ENCODE results near the gene PHACTR1.

Gene PHACTR1

DNA sequence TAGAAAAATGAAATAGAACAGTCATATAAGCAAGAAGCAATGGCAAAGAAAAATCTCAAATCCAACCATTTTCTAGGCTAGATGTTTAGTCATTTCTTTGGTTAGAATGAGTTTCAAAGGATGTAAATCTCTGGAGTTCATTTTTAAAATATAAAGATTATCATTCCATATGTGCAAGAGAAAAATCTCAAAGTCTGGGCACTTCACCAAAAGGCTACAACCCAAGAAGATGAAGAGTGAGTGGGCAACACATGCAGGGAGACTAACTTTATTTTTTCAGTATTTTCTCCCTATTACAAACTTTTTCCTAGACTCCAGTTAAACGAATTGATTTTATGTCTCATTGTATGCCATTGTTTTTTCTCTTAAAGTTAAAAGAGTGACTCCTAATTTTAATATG is 83.6 kb downstream of the PHACTR1 start:
- in situ Hi-C loops (cut with HindIII; ENCODE audit: low sequenced_read_pairs) = no loop called here

DNA sequence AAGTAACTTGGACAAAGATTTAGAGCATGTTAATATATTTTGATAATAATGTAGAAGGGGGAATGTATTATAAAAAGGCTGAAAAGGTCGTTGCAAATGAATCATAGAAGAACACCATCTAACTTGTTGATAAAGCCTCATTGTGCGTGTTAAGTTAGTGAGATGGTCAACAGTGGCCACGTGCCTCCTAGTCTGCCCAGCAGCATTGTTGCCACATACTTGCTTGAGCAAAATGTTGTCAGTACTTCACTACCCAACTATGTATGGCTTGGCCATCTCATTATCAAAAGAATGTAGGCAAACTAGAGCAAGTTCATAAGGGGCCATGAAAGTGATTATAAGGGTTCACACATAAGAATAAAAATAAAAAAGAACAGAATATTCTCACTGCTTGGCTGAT is 84.6 kb downstream of the PHACTR1 start:
- in situ Hi-C loops (cut with HindIII; ENCODE audit: low sequenced_read_pairs) = no loop called here

DNA sequence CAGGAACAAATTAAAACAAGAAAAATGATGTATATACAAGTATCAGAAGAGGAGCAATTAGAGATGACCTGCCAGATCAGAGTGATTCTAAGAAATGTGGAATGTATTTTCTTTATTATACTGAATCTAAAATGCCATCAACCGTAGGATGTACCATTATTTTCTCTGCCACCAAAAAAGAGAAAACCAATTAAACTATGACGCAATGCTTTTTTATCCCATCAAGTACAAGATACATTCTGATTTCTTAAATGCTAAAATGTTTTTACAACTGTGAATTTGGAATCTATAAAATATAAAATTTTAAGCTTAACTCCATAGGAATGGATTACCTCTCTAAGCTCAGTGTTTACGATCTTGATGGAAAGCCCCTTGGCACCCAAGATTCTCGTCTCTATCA is 85.9 kb downstream of the PHACTR1 start:
- in situ Hi-C loops (cut with HindIII; ENCODE audit: low sequenced_read_pairs) = no loop called here

DNA sequence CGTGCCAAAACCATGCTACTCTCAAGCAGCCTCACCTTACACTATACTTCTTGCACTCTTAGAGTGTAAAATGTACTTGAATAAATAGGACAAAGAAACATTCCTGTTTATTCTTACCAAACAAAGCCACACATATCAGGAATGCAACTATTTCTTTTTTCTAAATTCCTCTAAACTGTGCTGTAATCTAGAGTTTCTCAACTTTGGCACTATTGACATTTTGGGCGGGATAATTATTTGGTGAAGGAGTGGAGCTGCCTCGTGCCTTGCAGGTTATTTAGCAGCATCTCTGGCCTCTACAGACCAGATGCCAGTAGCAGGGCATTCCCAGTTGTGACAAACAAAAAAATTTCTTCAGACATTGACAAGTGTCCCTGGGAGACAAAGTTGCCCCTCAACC is 86.9 kb downstream of the PHACTR1 start:
- in situ Hi-C loops (cut with HindIII; ENCODE audit: low sequenced_read_pairs) = no loop called here

DNA sequence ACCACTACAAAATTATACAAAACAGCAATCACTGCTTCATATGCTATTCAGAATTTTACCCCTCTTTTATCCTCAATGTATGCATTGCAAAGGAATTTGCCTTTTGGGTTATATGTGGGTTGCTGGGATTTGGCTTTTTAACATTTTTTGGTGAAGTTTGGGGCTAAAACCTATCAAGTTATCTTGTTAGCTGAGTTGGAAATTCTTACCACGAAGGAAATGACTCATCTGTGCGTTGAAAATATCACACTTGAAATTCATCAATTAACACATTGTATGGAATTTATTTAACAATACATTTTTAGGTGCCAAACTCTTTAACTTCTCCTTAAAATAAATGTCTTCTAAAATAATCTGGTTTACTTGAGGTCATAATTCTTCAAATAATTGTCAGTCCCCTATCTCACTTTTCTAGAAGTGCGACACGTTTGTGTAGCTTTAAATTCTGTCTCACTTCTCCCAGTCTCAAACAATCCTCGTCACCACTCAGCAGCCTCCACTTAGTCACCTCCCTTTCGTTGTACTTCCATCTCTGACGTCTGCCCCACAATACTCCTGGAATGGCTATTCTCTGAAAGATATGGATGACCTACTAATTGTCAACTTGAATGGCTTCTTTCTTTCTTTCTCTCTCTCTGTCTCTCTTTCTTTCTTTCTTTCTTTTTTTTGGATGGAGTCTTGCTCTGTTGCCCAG is 88.5 kb downstream of the PHACTR1 start:
- in situ Hi-C loops (cut with HindIII; ENCODE audit: low sequenced_read_pairs) = no loop called here

DNA sequence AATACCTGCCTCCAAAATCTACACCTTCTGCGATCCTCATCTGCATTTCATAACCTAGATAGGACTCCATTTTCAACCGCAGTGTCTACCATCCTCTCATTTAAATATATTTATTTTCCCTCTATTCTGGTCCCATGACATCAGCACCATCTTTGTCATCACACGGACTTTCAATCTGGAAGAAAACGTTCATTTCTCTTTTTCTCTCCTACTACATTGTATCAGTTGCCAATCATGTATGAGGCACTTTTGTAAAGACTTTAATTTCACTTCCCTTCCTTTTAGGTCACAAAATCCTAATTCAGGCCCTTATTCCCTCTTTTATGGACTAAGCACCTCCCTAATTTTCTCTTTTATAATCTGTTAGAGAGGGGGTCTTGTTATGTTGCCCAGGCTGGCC is 89.6 kb downstream of the PHACTR1 start:
- in situ Hi-C loops (cut with HindIII; ENCODE audit: low sequenced_read_pairs) = no loop called here

DNA sequence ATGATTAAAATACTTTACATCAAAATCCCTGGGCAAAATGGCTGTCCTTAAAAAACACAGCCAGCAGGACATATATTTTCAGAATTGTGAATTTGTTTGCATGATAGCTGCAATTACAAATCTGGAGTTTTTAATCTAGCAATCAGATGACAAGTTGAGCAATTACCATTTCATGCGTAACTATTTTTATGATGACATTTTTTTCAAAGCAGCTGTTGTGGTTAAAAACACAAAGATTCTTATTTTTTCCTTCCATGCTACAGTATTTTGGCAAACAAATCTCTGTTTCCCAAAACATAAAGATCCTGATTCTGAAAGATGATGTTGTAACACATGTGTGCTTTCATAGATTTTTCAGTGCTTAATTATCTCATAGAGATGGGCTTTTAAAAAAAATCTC is 90.2 kb downstream of the PHACTR1 start:
- in situ Hi-C loops (cut with HindIII; ENCODE audit: low sequenced_read_pairs) = no loop called here

DNA sequence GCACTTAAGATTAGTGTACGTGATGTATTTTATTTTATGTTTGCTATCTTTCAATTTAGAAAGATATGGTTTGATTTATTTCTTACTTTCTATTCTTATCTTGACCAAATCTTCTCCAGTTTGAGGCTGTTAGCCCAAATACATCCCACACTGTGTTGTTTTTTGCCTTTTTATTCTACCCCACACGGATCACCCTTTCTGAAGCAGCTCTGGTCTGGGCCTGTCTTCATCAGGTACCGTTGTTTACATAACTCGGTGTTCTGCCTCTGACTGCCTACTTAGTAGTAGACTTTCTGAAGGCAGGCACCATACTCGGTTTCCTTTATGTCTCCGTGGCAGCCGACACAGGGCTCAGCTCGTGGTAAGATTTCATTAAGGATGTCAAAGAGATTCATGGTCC is 95.0 kb downstream of the PHACTR1 start:
- in situ Hi-C loops (cut with HindIII; ENCODE audit: low sequenced_read_pairs) = no loop called here

DNA sequence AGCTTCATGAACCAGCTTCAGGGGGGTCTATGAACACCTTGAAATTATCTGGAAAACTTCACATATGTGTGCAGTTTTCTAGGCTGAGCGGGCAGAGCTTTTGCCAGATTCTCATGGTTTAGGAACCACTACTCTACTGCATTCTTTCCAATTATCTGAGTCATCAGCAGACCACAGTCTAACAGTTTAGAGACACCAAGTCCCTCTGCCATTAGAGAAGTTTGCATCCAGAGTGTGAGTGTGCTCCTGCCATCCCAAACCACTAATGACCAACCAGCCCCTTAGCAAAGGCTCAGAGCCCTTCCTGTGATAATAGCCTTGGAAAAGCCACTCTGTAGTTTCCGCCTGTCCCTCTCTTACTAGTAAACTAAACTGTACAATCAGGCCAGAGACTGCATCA is 96.8 kb downstream of the PHACTR1 start:
- in situ Hi-C loops (cut with HindIII; ENCODE audit: low sequenced_read_pairs) = no loop called here

DNA sequence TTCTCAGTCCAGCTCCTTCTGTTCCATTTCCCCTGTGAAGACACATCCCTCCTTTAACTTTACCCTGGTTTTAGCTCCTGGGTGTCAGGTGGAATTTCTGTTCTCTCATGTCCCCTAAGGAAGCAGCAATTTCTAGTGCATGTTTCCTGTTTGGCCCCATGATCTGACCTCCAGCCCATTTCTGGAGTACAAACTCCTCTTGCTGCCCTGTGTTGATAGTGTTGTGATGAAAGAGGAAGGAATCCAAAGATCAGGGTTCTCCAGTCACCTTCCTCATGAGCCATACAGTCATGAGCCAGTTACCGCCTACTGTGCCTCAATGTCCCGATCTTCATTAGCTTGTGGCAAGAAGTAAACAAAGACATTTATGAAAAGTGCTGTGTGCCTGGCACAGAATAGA is 97.4 kb downstream of the PHACTR1 start:
- in situ Hi-C loops (cut with HindIII; ENCODE audit: low sequenced_read_pairs) = no loop called here

DNA sequence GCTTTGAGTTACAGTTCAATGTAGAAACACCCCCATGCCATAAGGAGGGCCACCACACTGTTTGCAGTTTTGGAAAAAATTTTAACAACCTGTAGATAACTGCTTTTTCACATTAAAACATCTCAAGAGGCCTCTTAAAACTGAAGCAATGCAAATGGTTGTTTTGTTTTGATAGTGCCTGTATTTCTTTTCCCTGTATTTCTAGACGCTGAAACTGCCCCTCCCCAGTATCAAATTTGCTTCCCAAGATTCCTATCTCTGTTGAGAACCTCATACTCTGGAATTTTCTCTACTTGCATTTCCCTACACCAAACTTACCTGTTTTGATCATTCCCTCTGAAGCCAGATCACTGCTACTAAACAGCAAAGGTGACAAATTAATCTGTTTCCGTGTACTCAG is 98.5 kb downstream of the PHACTR1 start:
- in situ Hi-C loops (cut with HindIII; ENCODE audit: low sequenced_read_pairs) = no loop called here

DNA sequence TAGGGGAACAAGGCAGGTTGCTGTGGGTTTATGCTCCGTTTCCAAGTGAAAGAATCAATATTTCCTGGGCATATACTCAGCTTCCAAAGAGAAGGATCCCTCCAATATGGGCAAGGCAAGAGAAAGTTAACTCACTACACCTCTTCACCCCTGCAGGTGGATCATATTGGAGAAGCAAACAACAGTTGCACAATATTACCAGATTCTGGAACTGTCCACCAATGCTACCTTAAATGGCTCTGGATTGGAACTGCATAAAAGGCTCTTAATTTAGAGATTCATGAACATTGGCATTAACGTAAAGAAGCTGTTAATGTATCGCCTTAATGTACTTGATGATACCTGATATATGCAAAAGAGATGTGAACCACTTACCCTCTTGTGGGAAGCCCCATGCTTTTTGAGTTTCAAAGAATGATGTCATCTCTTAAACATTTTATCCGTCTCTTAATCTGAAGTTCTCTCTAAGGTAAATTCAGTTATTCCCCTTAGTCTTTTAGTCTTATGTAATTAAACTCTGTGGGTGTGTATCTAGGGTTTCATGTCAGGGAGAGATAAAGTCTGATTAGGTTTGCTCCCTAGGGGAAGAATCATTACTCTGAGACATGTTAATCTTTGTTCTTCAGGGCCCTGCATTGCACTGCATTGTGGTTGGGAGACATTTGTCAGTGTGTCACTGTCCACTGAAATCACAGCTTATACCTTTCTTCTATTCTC is 99.5 kb downstream of the PHACTR1 start:
- in situ Hi-C loops (cut with HindIII; ENCODE audit: low sequenced_read_pairs) = no loop called here

DNA sequence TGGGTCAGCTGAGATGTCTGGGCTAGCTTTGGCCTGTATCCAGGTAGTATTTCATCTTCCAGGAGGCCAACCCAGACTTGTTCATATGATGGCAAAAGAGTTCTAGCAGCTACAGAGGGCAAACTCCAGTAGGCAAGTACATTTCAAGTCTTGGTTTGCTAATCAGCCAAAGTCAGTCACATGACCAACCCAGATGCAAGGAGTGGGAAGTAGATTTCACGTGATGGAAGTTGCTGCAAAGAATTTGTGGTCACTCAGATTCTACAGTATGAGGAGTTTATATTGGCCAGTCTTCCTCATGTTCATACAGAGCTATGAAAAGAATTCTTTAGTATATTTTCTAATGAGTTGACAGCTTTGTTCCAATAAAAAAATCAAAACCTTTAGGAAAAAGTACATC is 101.8 kb downstream of the PHACTR1 start:
- in situ Hi-C loops (cut with HindIII; ENCODE audit: low sequenced_read_pairs) = no loop called here

DNA sequence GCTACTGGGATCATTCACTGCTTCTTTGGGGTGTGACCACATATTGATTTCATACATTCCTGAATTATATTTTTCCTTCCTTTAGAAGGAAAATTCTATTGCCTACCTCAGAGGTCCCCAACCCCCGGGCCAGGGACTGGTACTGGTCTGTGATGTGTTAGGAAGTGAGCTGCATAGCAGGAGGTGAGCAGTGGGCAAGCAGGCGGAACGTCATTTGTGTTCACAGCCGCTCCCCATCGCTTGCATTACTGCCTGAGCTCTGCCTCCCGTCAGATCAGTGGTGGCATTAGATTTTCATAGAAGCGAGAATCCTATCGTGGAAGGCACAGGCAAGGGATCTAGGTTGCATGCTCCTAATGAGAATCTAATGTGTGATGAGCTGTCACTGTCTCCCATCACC is 107.3 kb downstream of the PHACTR1 start:
- in situ Hi-C loops (cut with HindIII; ENCODE audit: low sequenced_read_pairs) = no loop called here

DNA sequence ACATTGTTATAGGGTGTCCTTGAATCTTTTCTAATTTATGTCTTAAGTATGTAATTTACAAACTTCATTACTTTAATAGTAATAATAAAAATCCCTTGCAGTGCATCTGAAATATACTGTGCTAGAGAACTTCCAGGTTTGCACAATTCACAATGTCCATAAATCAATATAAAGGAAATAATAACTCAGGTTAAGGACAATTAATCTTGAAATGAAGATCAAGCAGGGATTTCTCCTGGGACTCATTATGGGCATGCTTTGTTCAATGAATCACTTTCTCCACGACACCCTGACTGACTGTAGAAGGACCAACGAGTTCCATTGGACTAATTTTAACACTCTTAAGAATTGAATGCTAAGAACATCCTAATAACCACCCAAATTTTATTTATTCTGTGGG is 110.0 kb downstream of the PHACTR1 start:
- in situ Hi-C loops (cut with HindIII; ENCODE audit: low sequenced_read_pairs) = no loop called here

DNA sequence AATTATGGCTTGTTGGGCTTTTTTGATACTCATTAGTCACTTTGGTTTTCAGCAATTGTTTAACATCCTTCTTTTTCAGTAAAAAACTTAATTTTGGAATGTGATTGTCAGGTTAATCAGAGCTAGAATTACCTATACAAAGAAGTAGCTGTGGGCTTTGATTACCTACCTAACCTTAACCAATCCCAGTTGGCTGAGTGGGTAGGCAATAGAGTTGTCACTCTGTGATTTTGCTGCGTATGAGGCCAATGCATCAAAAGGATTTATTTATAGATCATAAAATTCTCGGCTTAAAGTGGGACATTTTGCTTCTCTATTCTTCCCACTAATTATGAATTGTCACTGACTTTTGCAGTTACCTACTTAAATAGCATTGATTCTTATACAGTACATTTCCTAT is 111.4 kb downstream of the PHACTR1 start:
- in situ Hi-C loops (cut with HindIII; ENCODE audit: low sequenced_read_pairs) = no loop called here

DNA sequence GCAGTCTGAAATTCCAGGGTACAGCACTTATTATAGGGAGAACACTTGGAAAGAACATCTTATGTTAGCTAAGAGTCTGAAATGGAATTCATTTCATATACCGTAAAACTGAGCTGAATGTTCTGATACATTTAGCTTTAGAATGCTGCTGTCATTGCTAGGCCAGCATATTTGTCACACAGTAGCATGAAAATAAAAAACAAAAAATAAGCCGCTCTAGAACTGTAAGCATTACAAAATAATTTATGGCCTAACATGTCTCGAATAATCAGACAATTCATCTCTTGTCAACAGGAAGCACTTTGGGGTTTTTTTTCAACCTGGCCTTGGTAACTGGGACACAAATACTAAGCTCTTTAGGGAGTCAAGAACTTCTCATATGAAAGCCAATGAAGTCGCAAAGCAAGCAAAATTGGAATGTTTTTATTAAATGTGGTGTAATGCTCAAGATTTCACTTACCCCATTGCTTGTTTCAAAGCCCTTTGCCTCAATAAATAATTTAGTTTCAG is 115.7 kb downstream of the PHACTR1 start:
- in situ Hi-C loops (cut with HindIII; ENCODE audit: low sequenced_read_pairs) = no loop called here

DNA sequence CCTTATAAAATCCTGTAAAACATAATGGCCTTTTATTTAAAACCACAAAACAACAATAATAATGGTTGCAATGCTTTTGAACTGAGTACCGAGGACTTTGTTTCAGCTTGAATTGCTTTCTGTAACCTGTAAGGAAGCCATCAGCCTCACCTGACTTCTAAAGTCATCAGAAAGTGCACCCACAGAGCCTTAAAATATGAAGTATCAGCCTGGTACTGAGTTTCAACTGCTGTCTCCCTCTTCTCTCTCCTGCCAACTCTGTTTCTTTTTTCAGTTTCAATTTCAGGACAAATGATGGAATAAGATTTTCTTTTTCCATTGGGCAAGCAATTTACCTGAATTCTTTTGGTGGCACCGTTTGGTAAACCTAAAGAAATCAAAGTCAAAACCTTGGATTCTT is 119.4 kb downstream of the PHACTR1 start:
- in situ Hi-C loops (cut with HindIII; ENCODE audit: low sequenced_read_pairs) = no loop called here

DNA sequence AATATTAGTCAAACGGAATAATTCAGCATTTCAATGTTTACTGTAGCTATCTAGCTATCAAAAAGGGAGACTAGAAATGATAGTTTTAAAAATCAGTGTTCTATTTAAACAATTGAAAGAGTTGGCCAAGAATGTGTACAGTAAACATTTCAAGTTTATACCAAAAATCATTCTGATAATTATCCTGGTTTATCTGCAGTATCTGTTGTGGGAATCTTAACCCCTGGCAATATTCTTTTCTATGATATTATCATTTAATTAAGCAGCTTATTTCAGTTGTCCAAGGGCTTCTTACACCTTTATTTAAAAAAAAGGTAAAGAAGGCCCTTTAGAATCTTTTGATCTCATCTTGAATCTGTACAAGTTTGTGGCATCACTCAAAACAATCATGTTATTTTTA is 125.1 kb downstream of the PHACTR1 start:
- in situ Hi-C loops (cut with HindIII; ENCODE audit: low sequenced_read_pairs) = no loop called here

DNA sequence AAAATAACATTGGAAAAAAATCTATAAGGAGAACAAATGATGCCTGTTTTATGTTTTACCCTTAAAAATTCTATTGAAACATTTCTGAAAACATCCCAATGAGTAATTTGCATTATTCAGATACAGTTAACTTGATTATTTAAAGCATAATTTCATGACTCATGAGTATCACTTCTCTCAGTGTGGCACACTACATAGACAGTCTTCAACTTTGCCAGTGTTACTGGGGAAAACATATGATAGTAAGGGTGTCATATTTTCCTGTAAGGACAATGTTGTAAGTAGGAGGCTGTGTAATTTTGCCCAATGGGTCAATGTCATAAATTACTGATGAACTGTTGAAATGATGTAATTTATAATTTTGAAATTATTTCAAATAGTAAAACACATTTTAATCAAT is 125.5 kb downstream of the PHACTR1 start:
- in situ Hi-C loops (cut with HindIII; ENCODE audit: low sequenced_read_pairs) = no loop called here

DNA sequence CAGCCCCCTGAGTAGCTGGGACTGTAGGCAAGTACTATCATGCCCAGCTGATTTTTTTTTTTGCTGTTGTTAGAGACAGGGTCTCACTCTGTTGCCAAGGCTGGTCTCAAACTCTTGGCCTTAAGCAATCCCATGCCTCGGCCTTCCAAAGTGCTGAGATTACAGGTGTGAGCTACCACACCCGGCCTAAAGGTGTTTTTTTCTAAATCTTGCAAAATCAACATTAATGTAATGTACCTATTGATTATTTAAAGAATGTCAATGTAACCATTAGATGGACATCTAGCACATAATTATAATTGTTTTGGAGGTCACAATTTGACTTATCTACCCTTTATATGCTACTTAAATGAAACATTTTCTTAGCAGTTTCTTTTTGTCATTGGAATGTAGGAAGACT is 126.1 kb downstream of the PHACTR1 start:
- in situ Hi-C loops (cut with HindIII; ENCODE audit: low sequenced_read_pairs) = no loop called here

All from DLD1 (cell line).